SJSA1 (cell line): ENCODE measurements around the gene GJA3. TPM values are rescaled to one million over a fixed set of nuclear protein-coding genes. Genes with fewer than 3 reads are reported as not detected.

Experiments used
- DNase-seq, 2 experiments: peaks; one replicate each; pipeline ENCODE4 v3.0.0-alpha.2; 2015 to 2020; ENCODE audit warnings: low spot score in 2 of 2, low read depth in 1 of 2
- H3K27ac ChIP-seq: fragments of 250-450 bp; sonication (Bioruptor Pico); 2 replicates; pipeline ENCODE4 v1.5.1; 2020; ENCODE audit warnings: mild to moderate bottlenecking, moderate library complexity
- H3K27me3 ChIP-seq: fragments of 250-450 bp; sonication (Bioruptor Pico); replicated peaks from 2 replicates; pipeline ENCODE4 v1.5.1; 2020; ENCODE audit warnings: mild to moderate bottlenecking, moderate library complexity
- H3K36me3 ChIP-seq: fragments of 250-450 bp; sonication (Bioruptor Pico); 2 replicates; pipeline ENCODE4 v1.5.1; 2020; ENCODE audit warnings: mild to moderate bottlenecking
- H3K4me1 ChIP-seq: fragments of 250-450 bp; sonication (Bioruptor Pico); replicated peaks from 2 replicates; pipeline ENCODE4 v1.6.1; 2021; ENCODE audit warnings: mild to moderate bottlenecking
- H3K4me3 ChIP-seq: fragments of 250-450 bp; sonication (Bioruptor Pico); 2 replicates; pipeline ENCODE4 v1.5.1; 2020; ENCODE audit warnings: mild to moderate bottlenecking
- H3K9me3 ChIP-seq: fragments of 250-450 bp; sonication (Bioruptor Pico); replicated peaks from 2 replicates; pipeline ENCODE4 v1.5.1; 2020; ENCODE audit warnings: mild to moderate bottlenecking
- total RNA-seq: library from RNA; depleted of rRNA; stranded (reverse); fragments of >200 nt; shearing (Covaris generic); gene quantifications from 2 replicates; pipeline ENCODE4 v1.2.3, GENCODE V29; 2014; rRNA removed

Gene GJA3
- total RNA-seq, 1 experiment from 2014 or later, result not detected

- Histone ChIP-seq H3K4me1 (no peaks in the 10 kb centered on the region), H3K27ac (no peak overlapping the region), H3K9me3 (no peaks in the 10 kb centered on the region), H3K27me3 (no peaks in the 10 kb centered on the region), H3K4me3 (no peak overlapping the region), H3K36me3 (peaks cover 6% of the 10 kb centered on the region)
- no peak for DNase-seq
These were observed 70.5 kb downstream of the GJA3 start for GRCh38 chr13:20090349-20090748.

Other genes starting within 250 kb of the GJA3 start
- gene ZMYM2, start 202.3 kb downstream of the GJA3 start, total RNA-seq, result 22.5 and 30.4 TPM in 2 replicates
- not detected in 2 replicates for gene GJB2, start 31.9 kb upstream of the GJA3 start, total RNA-seq
- not detected in 2 replicates for gene GJB6, start 71.3 kb upstream of the GJA3 start, total RNA-seq